ENCODE results near the gene CTXN3.

The CTXN3 gene

GRCh38 chr5:127649018-127649439, at the start of gene CTXN3:
Gene CTXN3, plus strand, starts transcription at chr5:127649082. Its CDS starts 8,440 bp downstream, at chr5:127657522.
- DNase-seq, result no peak

- DNase-seq, result no peak
Measured at GRCh38 chr5:127599320-127599719, 49.6 kb upstream of the CTXN3 start.

DNA sequence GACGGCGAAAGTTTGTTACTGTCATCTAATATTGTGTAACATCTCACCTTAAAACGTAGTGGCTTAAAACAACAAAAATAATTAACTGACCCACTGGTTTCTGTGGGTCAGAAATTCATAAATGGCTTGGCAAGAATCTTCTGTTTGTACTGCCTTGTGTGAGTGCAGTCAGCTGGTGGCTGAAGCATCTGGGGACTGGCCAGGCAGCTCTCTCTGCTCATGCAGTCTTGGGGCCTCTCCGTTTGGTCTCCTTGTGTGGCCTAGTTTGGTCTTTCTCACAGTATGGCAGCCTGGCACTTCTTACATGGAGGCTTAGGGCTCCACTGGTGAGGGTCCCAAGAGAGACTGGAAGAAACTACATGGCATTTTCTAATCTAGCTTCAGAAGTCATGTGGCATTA, 49.0 kb upstream of the CTXN3 start:
- DNase-seq, result no peak

DNA sequence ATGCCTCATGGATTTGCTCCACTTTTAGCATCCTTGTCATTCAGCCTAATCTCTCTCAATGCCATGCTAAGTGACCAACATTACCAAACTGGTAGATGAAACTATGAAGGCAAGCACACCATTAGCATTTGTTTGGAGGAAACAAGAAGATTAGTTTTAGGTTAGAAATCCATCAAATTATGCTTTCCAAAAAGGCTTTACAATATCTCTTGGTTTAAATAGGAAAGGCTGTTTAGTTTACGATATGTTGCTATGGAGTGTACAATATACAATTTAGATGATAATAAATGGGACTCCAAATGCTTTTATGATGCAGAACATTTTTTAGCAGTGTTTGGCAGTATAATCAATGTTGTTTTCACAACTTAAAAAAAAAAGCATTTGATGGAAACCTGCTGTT, 47.8 kb upstream of the CTXN3 start:
- DNase-seq, result no peak

GRCh38 chr5:127601601-127602000, 47.3 kb upstream of the CTXN3 start:
- no peak for DNase-seq

GRCh38 chr5:127602481-127602880, 46.4 kb upstream of the CTXN3 start:
- no peak for DNase-seq

DNA sequence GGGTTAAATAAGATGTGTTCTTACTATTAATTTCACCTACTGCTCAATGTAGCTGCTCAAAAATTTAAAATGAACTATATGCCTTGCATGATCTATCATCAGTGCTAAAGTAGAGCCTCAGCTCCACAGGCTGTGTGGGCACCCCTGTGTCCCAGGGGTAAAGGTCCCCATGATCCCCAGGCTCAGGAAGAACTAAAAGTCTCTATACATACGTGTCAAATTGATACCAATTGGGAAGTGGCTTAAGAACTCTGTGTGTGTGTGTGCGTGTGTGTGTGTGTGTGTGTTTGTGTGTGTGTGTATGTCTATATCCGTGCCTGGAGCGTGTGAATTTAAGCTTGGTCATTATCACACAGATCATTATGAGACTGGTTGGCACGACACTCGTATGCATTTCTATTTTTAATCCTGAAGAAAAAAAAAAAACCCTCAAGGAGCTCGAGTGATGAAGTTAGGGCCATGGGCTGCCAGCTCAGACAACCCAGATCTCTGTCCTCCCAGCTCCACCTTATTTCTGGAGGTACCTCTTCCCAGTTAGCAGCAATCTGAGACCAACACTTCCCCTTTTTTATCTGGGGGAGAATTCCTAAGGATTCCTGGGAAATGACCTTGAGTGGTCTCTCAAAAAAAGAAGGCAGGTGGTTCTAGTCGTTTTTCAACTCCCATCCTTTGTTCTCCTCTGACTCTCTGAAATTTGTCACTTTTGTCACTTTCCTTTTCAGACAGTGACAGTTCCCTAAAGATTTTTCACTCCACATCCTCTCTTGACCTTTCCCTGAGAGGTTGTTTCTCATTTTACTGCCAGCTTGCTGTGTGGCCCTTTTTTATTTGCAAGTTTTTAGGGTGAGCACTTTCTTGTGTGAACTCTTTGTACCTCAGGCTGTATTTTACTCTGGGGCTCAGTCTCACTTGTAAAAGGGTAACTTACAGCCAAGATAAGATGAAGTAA, 45.7 kb upstream of the CTXN3 start:
- no peak for DNase-seq

- DNase-seq, result no peak
Measured at GRCh38 chr5:127608077-127608660, 40.7 kb upstream of the CTXN3 start.

- DNase-seq, result no peak
Measured at GRCh38 chr5:127609011-127609410, 39.9 kb upstream of the CTXN3 start.

DNA sequence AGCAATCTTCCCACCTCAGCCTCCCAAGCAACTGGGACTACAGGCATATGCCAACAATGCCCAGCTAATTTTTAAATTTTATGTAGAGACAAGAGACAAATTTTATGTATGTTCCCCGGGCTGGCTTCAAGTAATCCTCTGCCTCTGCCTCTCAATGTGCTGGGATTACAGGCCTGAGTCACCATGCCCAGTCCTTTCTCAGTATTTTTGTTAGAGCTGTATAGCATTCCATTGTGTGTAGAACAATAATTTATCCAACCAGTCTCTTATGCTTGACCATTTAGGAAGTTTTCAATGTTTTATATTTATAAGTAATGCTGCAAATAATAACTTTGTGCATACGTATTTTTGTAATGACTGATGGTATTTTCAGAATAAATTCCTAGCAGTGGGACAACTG, 38.9 kb upstream of the CTXN3 start:
- no peak for DNase-seq

GRCh38 chr5:127612441-127613141, 36.3 kb upstream of the CTXN3 start:
- DNase-seq, result no peak

- DNase-seq, result no peak
Measured at GRCh38 chr5:127615916-127616315, 33.0 kb upstream of the CTXN3 start.

DNA sequence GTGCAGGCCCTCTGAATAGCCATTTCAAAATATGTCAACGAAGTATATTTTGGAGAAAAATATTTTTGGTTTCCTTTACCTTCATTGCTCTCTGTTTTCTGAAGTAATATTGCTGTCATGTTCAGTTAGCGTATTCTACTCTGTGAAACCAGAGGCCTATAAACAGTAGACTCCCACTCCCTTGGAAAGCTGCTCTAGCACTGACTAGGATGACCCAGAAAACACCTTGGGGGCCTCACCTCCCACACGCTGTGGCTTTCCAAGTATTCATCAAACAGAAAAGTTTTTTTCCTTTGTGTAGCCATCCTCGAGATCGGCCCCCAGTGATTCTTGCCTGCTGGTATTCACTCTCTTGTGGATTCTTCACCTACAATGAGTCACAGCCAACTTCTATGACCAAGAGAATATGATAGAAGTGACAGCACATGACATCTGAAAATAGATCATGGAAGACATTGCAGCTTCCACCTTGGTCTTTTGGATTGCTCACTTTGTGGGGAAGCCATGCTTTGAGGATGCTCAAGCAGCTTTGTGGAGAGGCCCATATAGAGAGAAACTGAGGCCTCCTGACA, 28.9 kb upstream of the CTXN3 start:
- no peak for DNase-seq

GRCh38 chr5:127621601-127622325, 27.1 kb upstream of the CTXN3 start:
- no peak for DNase-seq

DNA sequence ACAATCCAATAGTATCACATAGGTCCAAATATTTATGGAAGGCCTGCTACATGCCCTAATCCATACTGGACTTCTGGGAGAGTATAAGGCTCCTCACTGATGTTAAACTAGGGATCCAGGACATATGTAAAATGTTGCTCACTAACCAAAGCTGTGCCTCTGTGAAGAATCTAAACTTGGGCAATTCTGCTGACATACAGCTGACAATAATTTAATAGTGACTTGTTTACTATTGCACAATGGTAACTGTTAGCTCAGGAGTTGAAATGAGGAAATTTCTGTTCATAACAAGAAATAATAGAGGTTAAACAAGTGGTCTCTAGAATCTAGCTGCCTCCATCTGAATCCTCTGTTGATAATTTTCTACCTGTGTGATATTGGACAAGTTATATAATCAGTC, 14.9 kb upstream of the CTXN3 start:
- no peak for DNase-seq

- no peak for DNase-seq
Measured at GRCh38 chr5:127639828-127640227, 9.1 kb upstream of the CTXN3 start.

DNA sequence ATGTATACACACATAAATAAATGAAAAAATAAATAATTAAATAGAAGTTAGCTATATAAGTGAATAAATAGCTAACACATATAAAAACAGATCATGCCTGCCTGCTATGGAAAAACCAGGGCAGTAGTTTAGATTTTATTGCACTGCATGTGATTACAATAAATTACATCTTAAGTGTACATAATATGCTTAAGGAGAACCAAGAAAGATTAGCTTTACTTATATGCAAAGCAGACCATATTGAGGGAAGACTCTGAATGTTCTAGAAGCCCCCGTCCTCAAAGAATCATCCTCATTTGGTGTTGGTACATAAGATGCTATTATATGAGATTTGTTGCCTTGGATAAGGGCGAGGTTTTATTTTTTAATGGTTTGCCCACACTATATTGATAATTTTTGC, 5.9 kb upstream of the CTXN3 start:
- DNase-seq, result no peak

DNA sequence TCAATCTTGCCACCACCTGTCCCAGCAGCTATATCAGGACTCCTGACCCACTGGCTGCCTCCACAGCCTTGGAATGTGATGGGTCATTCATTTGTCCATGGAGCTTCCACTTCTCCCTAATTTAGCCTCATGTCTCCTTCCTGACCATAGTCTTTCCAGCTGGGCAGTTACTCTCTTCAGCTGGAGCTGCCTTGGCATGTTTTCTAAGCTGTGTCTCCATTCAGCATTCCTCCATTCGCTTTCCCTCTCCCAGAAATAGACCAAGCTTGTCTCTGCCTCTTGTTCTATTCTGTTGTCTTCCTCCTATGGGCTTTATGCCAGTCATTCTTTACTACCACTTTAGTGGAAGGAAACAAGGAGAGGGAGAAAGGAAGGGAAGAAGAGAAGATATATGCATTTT, 5.3 kb upstream of the CTXN3 start:
- no peak for DNase-seq

- DNase-seq, result no peak
Measured at GRCh38 chr5:127645300-127645726, 3.6 kb upstream of the CTXN3 start.

DNA sequence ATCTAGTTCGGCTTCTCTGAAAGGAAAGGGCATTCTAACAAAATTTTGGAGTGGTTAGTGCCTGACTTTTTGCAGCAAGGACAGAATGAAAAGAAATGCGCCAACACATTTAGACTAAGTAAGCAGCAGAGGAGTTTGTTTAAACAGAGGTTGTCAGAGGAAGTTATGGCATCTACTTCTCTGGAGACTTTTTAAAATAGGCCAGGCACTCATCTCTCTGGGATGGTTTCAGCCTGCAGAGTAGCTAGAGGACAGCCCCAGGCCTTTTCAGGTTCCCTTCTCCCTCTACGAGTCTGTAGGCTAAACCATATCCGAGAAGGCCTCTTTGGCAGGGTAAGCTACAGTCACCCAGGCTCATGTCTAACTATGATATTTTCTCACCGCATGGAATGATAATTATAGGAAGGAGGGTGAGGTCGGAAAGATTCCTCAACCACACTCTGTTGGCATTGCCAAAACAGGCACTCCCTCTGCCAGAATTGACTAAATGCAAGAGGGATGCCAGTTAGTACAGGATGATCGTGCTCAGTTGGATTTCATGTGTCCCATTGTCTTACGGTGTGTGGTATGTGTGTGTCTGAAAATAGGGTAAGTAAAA, 1.4 kb upstream of the CTXN3 start:
- DNase-seq, result no peak

GRCh38 chr5:127650022-127650421, 1.1 kb downstream of the CTXN3 start:
- DNase-seq, result no peak

DNA sequence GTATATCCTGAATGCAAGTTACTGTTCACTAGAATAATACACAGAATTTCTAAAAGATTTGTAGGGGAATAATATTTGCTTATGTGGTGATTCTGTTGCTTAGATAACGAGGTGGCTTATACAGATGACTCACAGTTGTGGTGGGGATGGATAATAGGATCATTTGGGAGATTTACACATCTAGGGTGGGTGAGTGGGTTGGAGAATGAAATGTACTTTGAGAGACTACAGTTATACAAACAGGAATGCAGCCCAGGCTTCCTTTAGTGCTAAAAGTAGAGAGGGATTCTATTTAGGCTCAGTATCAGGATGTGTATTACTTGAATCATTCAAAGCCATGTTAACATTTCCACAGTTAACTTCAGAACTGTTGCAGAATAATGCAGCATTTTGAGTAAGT, 1.8 kb downstream of the CTXN3 start:
- DNase-seq, result no peak

Measured in CD4-positive, alpha-beta T cell treated with Interleukin-17A for 4 hours (primary cell).